Omental fat pad (tissue), 4 donors: ENCODE measurements around the gene TPD52L1. TPM values are rescaled to one million over a fixed set of nuclear protein-coding genes. Genes with fewer than 3 reads are reported as not detected.

Source experiments
- ATAC-seq: fragments of 150-250 bp; one replicate; pipeline ENCODE4 v1.9.1; 2016; ENCODE audit warnings: mild to moderate bottlenecking, moderate library complexity; ENCODE audit not compliant: low FRiP score
- DNase-seq: peaks from one replicate; pipeline ENCODE4 v3.0.0-alpha.2; 2019; ENCODE audit warnings: low spot score
- total RNA-seq, 4 donors: library from RNA; depleted of rRNA; stranded (reverse); fragments of >200 nt; gene quantifications; one replicate each; pipeline ENCODE4 v1.1.0, GENCODE V29; 2016
- TF ChIP-seq, protein P1 (sequence below), 3 donors: fragments of 450-650 bp; IDR thresholded peaks; one replicate each; pipeline ENCODE4 v1.5.1; 2016 to 2017; ENCODE audit warnings: antibody characterized with exemption in 3 of 3, mild to moderate bottlenecking in 3 of 3, moderate library complexity in 2 of 3

TPD52L1 gene
- total RNA-seq, 4 donors from 2014 or later: 59.1 to 150 (median 68.4) TPM

DNA sequence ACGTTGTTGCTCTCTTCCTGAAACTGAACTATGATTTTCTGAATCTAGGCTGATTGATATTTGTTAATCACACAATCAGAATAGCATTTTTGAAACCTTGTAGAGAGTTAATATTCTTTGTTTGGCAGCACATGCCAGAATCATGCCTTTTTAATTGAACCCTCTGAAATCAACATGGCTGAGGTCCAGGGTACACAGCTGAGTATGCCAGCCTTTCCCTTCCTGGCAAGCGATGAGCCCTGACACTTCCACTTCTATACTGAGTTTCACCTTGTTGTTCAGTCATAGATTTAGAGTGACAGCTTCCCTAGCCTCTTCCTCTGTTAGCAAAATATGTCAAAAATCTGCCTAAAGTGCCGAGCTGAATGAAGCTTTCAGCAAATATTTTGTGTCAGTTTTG, 141.4 kb downstream of the TPD52L1 start:
- TF ChIP-seq, protein P1, sequence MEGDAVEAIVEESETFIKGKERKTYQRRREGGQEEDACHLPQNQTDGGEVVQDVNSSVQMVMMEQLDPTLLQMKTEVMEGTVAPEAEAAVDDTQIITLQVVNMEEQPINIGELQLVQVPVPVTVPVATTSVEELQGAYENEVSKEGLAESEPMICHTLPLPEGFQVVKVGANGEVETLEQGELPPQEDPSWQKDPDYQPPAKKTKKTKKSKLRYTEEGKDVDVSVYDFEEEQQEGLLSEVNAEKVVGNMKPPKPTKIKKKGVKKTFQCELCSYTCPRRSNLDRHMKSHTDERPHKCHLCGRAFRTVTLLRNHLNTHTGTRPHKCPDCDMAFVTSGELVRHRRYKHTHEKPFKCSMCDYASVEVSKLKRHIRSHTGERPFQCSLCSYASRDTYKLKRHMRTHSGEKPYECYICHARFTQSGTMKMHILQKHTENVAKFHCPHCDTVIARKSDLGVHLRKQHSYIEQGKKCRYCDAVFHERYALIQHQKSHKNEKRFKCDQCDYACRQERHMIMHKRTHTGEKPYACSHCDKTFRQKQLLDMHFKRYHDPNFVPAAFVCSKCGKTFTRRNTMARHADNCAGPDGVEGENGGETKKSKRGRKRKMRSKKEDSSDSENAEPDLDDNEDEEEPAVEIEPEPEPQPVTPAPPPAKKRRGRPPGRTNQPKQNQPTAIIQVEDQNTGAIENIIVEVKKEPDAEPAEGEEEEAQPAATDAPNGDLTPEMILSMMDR (IDR thresholded peaks at IDR 0.05): no peak
- ATAC-seq: no peak
- DNase-seq: no peak

DNA sequence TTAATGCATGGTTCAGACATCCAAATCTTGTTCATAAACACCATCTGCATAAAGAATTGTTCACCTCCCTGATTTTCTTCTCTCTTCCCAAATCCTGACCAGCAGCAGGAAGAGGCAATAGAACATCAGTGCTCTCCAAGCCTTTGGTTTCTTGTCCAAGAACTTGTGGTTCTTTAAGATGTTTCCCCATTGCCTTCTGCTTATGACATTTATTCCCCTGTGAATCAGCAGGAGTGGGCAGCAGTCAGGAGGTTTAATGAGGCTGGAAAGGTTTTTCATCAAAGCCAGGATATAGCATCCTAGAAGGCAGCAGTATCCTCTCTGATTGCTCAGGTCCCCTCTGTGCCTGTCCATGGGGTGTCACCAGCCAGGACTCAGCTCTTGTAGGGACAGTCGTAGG, 142.9 kb downstream of the TPD52L1 start:
- ATAC-seq (no peak), DNase-seq (no peak)
- TF ChIP-seq, protein P1 (IDR thresholded peaks at IDR 0.05): no peak

DNA sequence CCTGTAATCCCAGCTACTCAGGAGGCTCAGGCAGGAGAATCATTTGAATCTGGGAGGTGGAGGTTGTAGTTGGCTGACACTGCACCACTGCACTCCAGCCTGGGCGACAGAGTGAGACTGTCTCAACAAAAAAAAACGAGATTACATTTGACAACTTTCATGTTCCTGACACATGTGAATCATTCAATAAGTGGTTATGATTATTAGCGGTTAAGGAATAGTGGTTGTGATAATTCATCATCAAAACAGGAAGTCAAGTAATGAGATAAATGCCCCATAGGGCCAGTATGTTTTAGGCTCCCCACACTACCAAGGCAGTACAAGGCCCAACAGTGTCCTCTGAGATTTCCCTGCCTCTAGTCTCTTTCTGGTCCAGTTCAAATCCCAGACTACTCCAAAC, 145.7 kb downstream of the TPD52L1 start:
- ATAC-seq (no peak), DNase-seq (no peak)
- TF ChIP-seq, protein P1 (IDR thresholded peaks at IDR 0.05): no peak

DNA sequence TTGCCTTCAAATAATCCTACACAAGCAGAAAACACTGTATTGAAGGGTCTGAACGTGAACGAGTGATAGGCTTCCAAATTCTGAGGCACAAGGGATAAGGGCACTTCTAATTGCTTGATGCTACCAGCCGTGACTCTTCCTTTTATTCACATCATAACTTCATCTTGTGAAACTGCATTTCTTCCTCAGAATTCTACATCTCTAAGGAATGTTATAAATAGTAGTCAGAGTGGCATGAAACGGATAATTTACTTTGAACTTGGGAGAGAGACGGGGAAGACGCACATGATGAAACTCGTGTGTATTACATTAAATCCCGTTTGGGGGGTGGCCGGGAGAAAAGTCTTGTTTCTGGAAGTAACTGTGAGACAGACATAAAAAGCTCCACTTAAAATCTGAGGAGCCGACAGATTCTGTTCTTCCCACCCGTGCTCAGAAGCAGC, 147.4 kb downstream of the TPD52L1 start:
- ATAC-seq (peak; percentile 48), DNase-seq (no peak)
- TF ChIP-seq, protein P1 (IDR thresholded peaks at IDR 0.05): no peak

DNA sequence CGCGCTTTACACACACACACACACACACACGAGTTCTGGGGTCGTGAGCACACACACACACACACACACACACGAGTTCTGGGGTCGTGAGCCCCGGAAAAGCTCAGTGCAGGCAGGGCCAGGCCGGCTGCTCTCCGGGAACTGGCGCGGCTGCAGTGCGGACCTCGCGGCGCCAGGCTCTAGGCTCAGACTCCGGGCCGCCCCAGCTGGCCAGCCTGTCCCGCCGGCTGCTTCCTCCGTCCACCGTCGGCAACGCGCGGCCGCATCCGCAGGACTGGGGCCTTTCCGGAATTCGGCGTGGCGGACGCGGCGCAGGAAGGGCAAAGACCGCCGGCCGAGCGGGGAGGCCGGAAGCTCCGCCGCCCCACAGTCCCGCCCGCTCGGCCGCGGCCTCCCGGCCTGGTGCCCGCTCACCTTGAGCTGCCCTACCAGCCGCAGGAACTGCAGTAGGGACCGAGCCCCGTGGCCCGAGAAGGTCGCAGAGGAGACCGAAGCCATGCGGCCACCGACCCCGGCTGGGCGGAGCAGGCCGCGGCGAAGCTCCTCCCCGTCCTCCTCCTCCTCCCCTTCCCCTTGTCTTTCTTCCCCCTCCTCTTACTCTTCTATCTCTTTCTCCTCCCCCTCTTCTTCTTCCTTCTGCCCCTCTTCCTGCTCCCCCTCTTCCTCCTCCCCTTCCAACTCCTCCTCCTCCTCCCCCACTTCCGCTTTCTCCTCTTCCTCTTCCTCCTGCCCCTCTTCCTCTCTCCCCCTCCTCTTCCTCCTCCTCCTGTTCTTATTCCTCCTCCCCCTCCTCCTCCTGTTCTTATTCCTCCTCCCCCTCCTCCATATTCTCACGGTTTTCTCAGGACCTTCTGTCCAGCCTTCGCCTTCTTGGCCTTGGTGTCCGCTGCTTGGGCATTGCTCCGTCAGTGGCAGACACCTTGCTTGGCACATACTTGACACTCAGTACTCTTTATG, 148.1 kb downstream of the TPD52L1 start, which contains the start of gene HDDC2:
HDDC2 (minus strand) TSS at position 533 of the 957 bp plus-strand sequence; CDS start at position 498, 35 bp downstream.
- ATAC-seq (peak; percentile 86), DNase-seq (no peak)
- TF ChIP-seq, protein P1 (IDR thresholded peaks at IDR 0.05): no peak

DNA sequence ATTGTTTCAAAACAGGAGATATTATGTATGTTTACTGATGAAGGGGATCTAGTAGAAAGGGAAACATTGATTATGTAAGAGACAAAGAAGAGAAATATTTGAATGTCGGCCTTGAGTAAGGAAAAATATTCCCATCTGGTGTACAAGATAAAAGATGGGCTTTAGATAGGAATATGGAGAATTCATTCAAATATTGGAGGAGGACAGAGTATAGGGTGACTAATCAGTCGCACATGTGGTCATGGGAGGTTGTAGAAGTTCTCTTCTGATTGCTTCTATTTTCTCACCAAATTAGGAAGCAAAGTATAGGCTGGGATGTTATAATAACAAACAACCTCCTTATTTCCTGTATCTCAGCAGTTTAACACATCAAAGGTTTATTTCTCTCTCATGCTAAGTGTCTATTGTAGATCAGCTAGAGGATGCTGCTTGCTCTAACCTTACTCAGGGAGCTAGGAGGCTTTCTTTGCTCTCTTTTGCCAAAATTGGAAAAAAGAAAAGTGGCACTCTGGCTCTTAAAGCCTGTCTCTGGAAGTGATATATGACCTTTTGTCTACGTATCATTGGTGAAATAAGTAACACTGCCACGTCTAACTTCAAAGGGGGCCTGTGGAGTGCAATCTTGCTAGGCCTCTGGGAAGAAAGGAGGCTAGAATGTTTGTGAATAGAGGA, 149.4 kb downstream of the TPD52L1 start:
- TF ChIP-seq, protein P1 (IDR thresholded peaks at IDR 0.05): no peak
- ATAC-seq (no peak), DNase-seq (no peak)
